GM20000 (cell line): ENCODE results near the gene SLC35F6.

ENCODE experiments used
- DNase-seq: peaks from one replicate; pipeline ENCODE4 v3.0.0; 2012; ENCODE audit warnings: low spot score
- CTCF ChIP-seq: IDR thresholded peaks from 2 replicates; pipeline ENCODE4 v1.5.1; 2012; ENCODE audit warnings: mild to moderate bottlenecking, control low read depth; ENCODE audit errors: extremely low read depth, missing control alignments

Gene SLC35F6

GRCh38 chr2:26768759-26769088 is 4.6 kb downstream of the SLC35F6 start:
- no peak for TF ChIP-seq CTCF
- DNase-seq = no peak

- no peak for TF ChIP-seq CTCF
- no peak for DNase-seq
Measured at GRCh38 chr2:26769089-26769761, 5.1 kb downstream of the SLC35F6 start.

GRCh38 chr2:26770986-26771586 is 7.0 kb downstream of the SLC35F6 start:
- TF ChIP-seq CTCF = no peak
- no peak for DNase-seq

GRCh38 chr2:26772064-26773001 is 8.2 kb downstream of the SLC35F6 start:
- no peak for TF ChIP-seq CTCF
- DNase-seq = no peak

GRCh38 chr2:26776195-26776800 is 12.2 kb downstream of the SLC35F6 start:
- TF ChIP-seq CTCF = no peak
- no peak for DNase-seq

GRCh38 chr2:26778098-26778497 is 14.0 kb downstream of the SLC35F6 start:
- no peak for DNase-seq
- no peak for TF ChIP-seq CTCF
